Neural progenitor cell (in vitro differentiated cells): ENCODE measurements around the gene MOG. TPM values are rescaled to one million over a fixed set of nuclear protein-coding genes. Genes with fewer than 3 reads are reported as not detected.

Experiments used
- DNase-seq: peaks from one replicate; pipeline ENCODE4 v3.0.0-alpha.2; 2016; ENCODE audit warnings: low spot score
- H2AFZ ChIP-seq: fragments of 200-600 bp; sonication (generic); replicated peaks from 2 replicates; pipeline ENCODE4 v1.6.1; 2016; ENCODE audit warnings: antibody characterized with exemption
- H3F3A ChIP-seq: fragments of 200-600 bp; sonication (generic); 2 replicates; pipeline ENCODE4 v1.6.1; 2016; ENCODE audit warnings: antibody characterized with exemption, low read depth
- H3K27ac ChIP-seq: fragments of 200-600 bp; sonication (generic); 2 replicates; pipeline ENCODE4 v1.5.1; 2016; ENCODE audit warnings: mild to moderate bottlenecking
- H3K27me3 ChIP-seq: fragments of 200-600 bp; sonication (generic); 2 replicates; pipeline ENCODE4 v1.6.1; 2016; ENCODE audit warnings: mild to moderate bottlenecking, moderate library complexity
- H3K36me3 ChIP-seq: fragments of 200-600 bp; sonication (generic); 2 replicates; pipeline ENCODE4 v1.5.1; 2016
- H3K4me1 ChIP-seq: fragments of 200-600 bp; sonication (generic); 2 replicates; pipeline ENCODE4 v1.6.1; 2016; ENCODE audit warnings: mixed run types
- H3K4me2 ChIP-seq: fragments of 200-600 bp; sonication (generic); 2 replicates; pipeline ENCODE4 v1.6.1; 2016
- H3K4me3 ChIP-seq: fragments of 200-600 bp; sonication (generic); 2 replicates; pipeline ENCODE4 v1.5.1; 2016
- H3K79me2 ChIP-seq: fragments of 200-600 bp; sonication (generic); 2 replicates; pipeline ENCODE4 v1.6.1; 2016; ENCODE audit warnings: low read depth
- H3K9ac ChIP-seq: fragments of 200-600 bp; sonication (generic); 2 replicates; pipeline ENCODE4 v1.6.1; 2016
- H3K9me3 ChIP-seq: fragments of 200-600 bp; sonication (generic); 2 replicates; pipeline ENCODE4 v1.5.1; 2016; ENCODE audit warnings: low read depth
- H4K20me1 ChIP-seq: fragments of 200-600 bp; sonication (generic); 2 replicates; pipeline ENCODE4 v1.6.1; 2016; ENCODE audit warnings: low read depth
- H3K27ac Mint-ChIP-seq: 3 replicates; pipeline ENCODE4 v1.8.0; 2021; ENCODE audit warnings: mixed read lengths
- H3K27me3 Mint-ChIP-seq: 2 replicates; pipeline ENCODE4 v1.8.0; 2022; ENCODE audit warnings: low read depth, mild to moderate bottlenecking, inconsistent platforms, moderate library complexity, mixed read lengths; ENCODE audit not compliant: insufficient read depth
- H3K36me3 Mint-ChIP-seq: 3 replicates; pipeline ENCODE4 v1.8.0; 2021; ENCODE audit warnings: mixed read lengths
- H3K4me1 Mint-ChIP-seq: 3 replicates; pipeline ENCODE4 v1.8.0; 2021; ENCODE audit warnings: mixed read lengths
- H3K4me3 Mint-ChIP-seq: 3 replicates; pipeline ENCODE4 v1.8.0; 2021; ENCODE audit warnings: mild to moderate bottlenecking, moderate library complexity, mixed read lengths
- H3K9me3 Mint-ChIP-seq: 3 replicates; pipeline ENCODE4 v1.8.0; 2020; ENCODE audit warnings: mixed read lengths
- EZH2 ChIP-seq: fragments of 200-600 bp; sonication (generic); IDR thresholded peaks from 2 replicates; pipeline ENCODE4 v1.6.1; 2017; ENCODE audit warnings: antibody characterized with exemption, mild to moderate bottlenecking, moderate library complexity
- EZH2phosphoT487 ChIP-seq: fragments of 200-600 bp; sonication (generic); IDR thresholded peaks from 2 replicates; pipeline ENCODE4 v1.6.1; 2017; ENCODE audit warnings: antibody characterized with exemption
- small RNA-seq: library from RNA; depleted of rRNA; stranded (forward); fragments of <200 nt; gene quantifications from one replicate; pipeline ENCODE3, GENCODE V24; 2015
- total RNA-seq: library from RNA; depleted of rRNA; stranded (reverse); fragments of >200 nt; gene quantifications from 2 replicates; pipeline ENCODE4 v1.2.3, GENCODE V29; 2015; ENCODE audit warnings: low replicate concordance
- TF ChIP-seq, protein P1 (sequence below): fragments of 200-600 bp; sonication (generic); IDR thresholded peaks from 2 replicates; pipeline ENCODE4 v1.5.1; 2017; ENCODE audit warnings: antibody characterized with exemption, mild to moderate bottlenecking

The MOG gene
- total RNA-seq, 1 donor from 2014 or later: not detected

GRCh38 chr6:29720863-29721262 is 64.0 kb downstream of the MOG start:
- Mint-ChIP-seq H3K27ac (no peak overlapping the region), H3K4me1 (no peaks in the 10 kb centered on the region), H3K27me3 (peaks cover 41% of the 10 kb centered on the region), H3K36me3 (no peaks in the 10 kb centered on the region), H3K4me3 (no peak overlapping the region), H3K9me3 (peaks cover 2% of the 10 kb centered on the region)
- H3K4me2 ChIP-seq: no peak overlapping the region
- no peaks in the 10 kb centered on the region for H3K9me3 ChIP-seq
- H3K36me3 ChIP-seq: no peaks in the 10 kb centered on the region
- H3K4me1 ChIP-seq: no peaks in the 10 kb centered on the region
- DNase-seq: no peak
- H3F3A ChIP-seq: no peaks in the 10 kb centered on the region
- H3K79me2 ChIP-seq: no peaks in the 10 kb centered on the region
- no peak overlapping the region for H3K27ac ChIP-seq
- no peak for TF ChIP-seq EZH2
- TF ChIP-seq, protein P1, sequence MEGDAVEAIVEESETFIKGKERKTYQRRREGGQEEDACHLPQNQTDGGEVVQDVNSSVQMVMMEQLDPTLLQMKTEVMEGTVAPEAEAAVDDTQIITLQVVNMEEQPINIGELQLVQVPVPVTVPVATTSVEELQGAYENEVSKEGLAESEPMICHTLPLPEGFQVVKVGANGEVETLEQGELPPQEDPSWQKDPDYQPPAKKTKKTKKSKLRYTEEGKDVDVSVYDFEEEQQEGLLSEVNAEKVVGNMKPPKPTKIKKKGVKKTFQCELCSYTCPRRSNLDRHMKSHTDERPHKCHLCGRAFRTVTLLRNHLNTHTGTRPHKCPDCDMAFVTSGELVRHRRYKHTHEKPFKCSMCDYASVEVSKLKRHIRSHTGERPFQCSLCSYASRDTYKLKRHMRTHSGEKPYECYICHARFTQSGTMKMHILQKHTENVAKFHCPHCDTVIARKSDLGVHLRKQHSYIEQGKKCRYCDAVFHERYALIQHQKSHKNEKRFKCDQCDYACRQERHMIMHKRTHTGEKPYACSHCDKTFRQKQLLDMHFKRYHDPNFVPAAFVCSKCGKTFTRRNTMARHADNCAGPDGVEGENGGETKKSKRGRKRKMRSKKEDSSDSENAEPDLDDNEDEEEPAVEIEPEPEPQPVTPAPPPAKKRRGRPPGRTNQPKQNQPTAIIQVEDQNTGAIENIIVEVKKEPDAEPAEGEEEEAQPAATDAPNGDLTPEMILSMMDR: no peak
- no peak for TF ChIP-seq EZH2phosphoT487
- no peak overlapping the region for H2AFZ ChIP-seq
- no peak overlapping the region for H3K4me3 ChIP-seq
- H3K9ac ChIP-seq: no peak overlapping the region
- peaks cover 3% of the 10 kb centered on the region for H4K20me1 ChIP-seq
- peaks cover 71% of the 10 kb centered on the region for H3K27me3 ChIP-seq

Small RNA genes lying within 50 kb of the gene (small RNA-seq; reads per million reads assigned to genes)
- 1.1 reads per million, percentile 80 among the genes with 10 or more reads in this experiment for gene SUMO2P1

Other genes starting within 250 kb of the MOG start
- gene OR12D1, start 242.2 kb upstream of the MOG start, total RNA-seq: not detected in 2 replicates
- gene OR10C1, start 217.8 kb upstream of the MOG start, total RNA-seq: not detected in 2 replicates
- gene OR11A1, start 200.0 kb upstream of the MOG start, total RNA-seq: not detected in 2 replicates
- not detected in 2 replicates for gene OR2H1, start 199.9 kb upstream of the MOG start, total RNA-seq
- gene MAS1L, start 169.1 kb upstream of the MOG start, total RNA-seq: not detected in 2 replicates
- gene UBD, start 97.4 kb upstream of the MOG start, total RNA-seq: not detected in 2 replicates
- gene OR2H2, start 72.0 kb upstream of the MOG start, total RNA-seq: not detected in 2 replicates
- 25.4 and 37.4 TPM in 2 replicates for gene GABBR1, start 23.9 kb upstream of the MOG start, total RNA-seq
- gene ZFP57, start 24.1 kb downstream of the MOG start, total RNA-seq: not detected in 2 replicates
- 0.56 TPM in 1 of 2 replicates, not detected in the other for gene HLA-F, start 66.3 kb downstream of the MOG start, total RNA-seq
- not detected in 2 replicates for gene HLA-G, start 170.7 kb downstream of the MOG start, total RNA-seq